IPS-20b (cell line): ENCODE data around the gene CARTPT.

Experiments
- H3K27ac ChIP-seq: one replicate; pipeline ENCODE4 v1.5.1; 2013; ENCODE audit warnings: low read length
- H3K27me3 ChIP-seq: 2 replicates; pipeline ENCODE4 v1.6.1; 2013; ENCODE audit warnings: mild to moderate bottlenecking, low read length, inconsistent platforms; ENCODE audit not compliant: insufficient read depth
- H3K36me3 ChIP-seq: 2 replicates; pipeline ENCODE4 v1.6.1; 2013; ENCODE audit warnings: low read depth, mild to moderate bottlenecking, inconsistent platforms, low read length, moderate library complexity; ENCODE audit not compliant: insufficient read depth
- H3K4me1 ChIP-seq: 2 replicates; pipeline ENCODE4 v1.6.1; 2013; ENCODE audit warnings: mild to moderate bottlenecking, control low read depth, inconsistent platforms, low read length, moderate library complexity; ENCODE audit not compliant: insufficient read depth
- H3K4me3 ChIP-seq: 2 replicates; pipeline ENCODE4 v1.5.1; 2013; ENCODE audit warnings: mild to moderate bottlenecking, low read length, inconsistent platforms
- H3K9ac ChIP-seq: 2 replicates; pipeline ENCODE4 v1.6.1; 2013; ENCODE audit warnings: low read depth, mild to moderate bottlenecking, inconsistent platforms, low read length, moderate library complexity
- H3K9me3 ChIP-seq: 2 replicates; pipeline ENCODE4 v1.6.1; 2013; ENCODE audit warnings: mild to moderate bottlenecking, low read depth, low read length, inconsistent platforms; ENCODE audit not compliant: insufficient read depth

The CARTPT gene

GRCh38 chr5:71738662-71739361, 19.7 kb downstream of the CARTPT start:
- Histone ChIP-seq H3K27ac (no peak overlapping the region), H3K27me3 (no peaks in the 10 kb centered on the region), H3K9ac (no peak overlapping the region), H3K4me1 (no peaks in the 10 kb centered on the region), H3K36me3 (no peaks in the 10 kb centered on the region), H3K9me3 (no peaks in the 10 kb centered on the region), H3K4me3 (no peak overlapping the region)

- H3K4me1 ChIP-seq, result no peaks in the 10 kb centered on the region
- no peak overlapping the region for H3K4me3 ChIP-seq
- no peaks in the 10 kb centered on the region for H3K9me3 ChIP-seq
- no peak overlapping the region for H3K9ac ChIP-seq
- H3K27ac ChIP-seq, result no peak overlapping the region
- H3K27me3 ChIP-seq, result no peaks in the 10 kb centered on the region
- no peaks in the 10 kb centered on the region for H3K36me3 ChIP-seq
These were observed 21.1 kb downstream of the CARTPT start for GRCh38 chr5:71740015-71740753.

- no peak overlapping the region for H3K27ac ChIP-seq
- H3K4me3 ChIP-seq, result no peak overlapping the region
- H3K27me3 ChIP-seq, result no peaks in the 10 kb centered on the region
- no peaks in the 10 kb centered on the region for H3K36me3 ChIP-seq
- no peaks in the 10 kb centered on the region for H3K9me3 ChIP-seq
- no peaks in the 10 kb centered on the region for H3K4me1 ChIP-seq
- H3K9ac ChIP-seq, result no peak overlapping the region
These were observed 24.1 kb downstream of the CARTPT start for GRCh38 chr5:71743155-71743554.

- Histone ChIP-seq H3K27me3 (no peaks in the 10 kb centered on the region), H3K4me3 (no peak overlapping the region), H3K27ac (no peak overlapping the region), H3K4me1 (no peaks in the 10 kb centered on the region), H3K9ac (no peak overlapping the region), H3K9me3 (no peaks in the 10 kb centered on the region), H3K36me3 (no peaks in the 10 kb centered on the region)
These were observed 25.1 kb downstream of the CARTPT start for GRCh38 chr5:71744009-71744790.

- Histone ChIP-seq H3K36me3 (no peaks in the 10 kb centered on the region), H3K27ac (no peak overlapping the region), H3K4me1 (no peaks in the 10 kb centered on the region), H3K9ac (no peak overlapping the region), H3K4me3 (no peak overlapping the region), H3K9me3 (no peaks in the 10 kb centered on the region), H3K27me3 (no peaks in the 10 kb centered on the region)
These were observed 28.1 kb downstream of the CARTPT start for GRCh38 chr5:71747182-71747581.

- H3K4me1 ChIP-seq, result no peaks in the 10 kb centered on the region
- H3K4me3 ChIP-seq, result no peak overlapping the region
- H3K27ac ChIP-seq, result no peak overlapping the region
- H3K36me3 ChIP-seq, result no peaks in the 10 kb centered on the region
- H3K27me3 ChIP-seq, result no peaks in the 10 kb centered on the region
- no peak overlapping the region for H3K9ac ChIP-seq
- H3K9me3 ChIP-seq, result no peaks in the 10 kb centered on the region
These were observed 29.3 kb downstream of the CARTPT start for GRCh38 chr5:71748360-71748759.

- H3K9me3 ChIP-seq, result no peaks in the 10 kb centered on the region
- H3K4me1 ChIP-seq, result no peaks in the 10 kb centered on the region
- H3K9ac ChIP-seq, result no peak overlapping the region
- H3K27me3 ChIP-seq, result no peaks in the 10 kb centered on the region
- H3K4me3 ChIP-seq, result no peak overlapping the region
- H3K36me3 ChIP-seq, result no peaks in the 10 kb centered on the region
- H3K27ac ChIP-seq, result no peak overlapping the region
These were observed 32.3 kb downstream of the CARTPT start for GRCh38 chr5:71751422-71751821.

GRCh38 chr5:71752441-71753190, 33.5 kb downstream of the CARTPT start:
- no peak overlapping the region for H3K9ac ChIP-seq
- no peaks in the 10 kb centered on the region for H3K27me3 ChIP-seq
- H3K4me3 ChIP-seq, result no peak overlapping the region
- no peaks in the 10 kb centered on the region for H3K9me3 ChIP-seq
- no peaks in the 10 kb centered on the region for H3K36me3 ChIP-seq
- no peak overlapping the region for H3K27ac ChIP-seq
- H3K4me1 ChIP-seq, result no peaks in the 10 kb centered on the region

- H3K27ac ChIP-seq, result no peak overlapping the region
- H3K9me3 ChIP-seq, result no peaks in the 10 kb centered on the region
- H3K4me3 ChIP-seq, result no peak overlapping the region; the same call in 1 of the 2 replicates
- H3K36me3 ChIP-seq, result no peaks in the 10 kb centered on the region
- H3K27me3 ChIP-seq, result no peaks in the 10 kb centered on the region
- no peak overlapping the region for H3K9ac ChIP-seq
- H3K4me1 ChIP-seq, result no peaks in the 10 kb centered on the region
These were observed 38.8 kb downstream of the CARTPT start for GRCh38 chr5:71757590-71758543.

- H3K36me3 ChIP-seq, result no peaks in the 10 kb centered on the region
- no peak overlapping the region for H3K27ac ChIP-seq
- H3K27me3 ChIP-seq, result no peaks in the 10 kb centered on the region
- no peak overlapping the region for H3K4me3 ChIP-seq
- H3K9ac ChIP-seq, result no peak overlapping the region
- no peaks in the 10 kb centered on the region for H3K9me3 ChIP-seq
- H3K4me1 ChIP-seq, result no peaks in the 10 kb centered on the region
These were observed 43.8 kb downstream of the CARTPT start for GRCh38 chr5:71762826-71763225.
